H1 (cell line): ENCODE data around the gene BEAN1. TPM values are rescaled to one million over a fixed set of nuclear protein-coding genes. Genes with fewer than 3 reads are reported as not detected.

Source experiments
- ASH2L ChIP-seq: fragments of 200-600, 300-600 bp; sonication (generic); IDR thresholded peaks from one replicate; pipeline ENCODE4 v1.7.1; 2017; ENCODE audit warnings: low read length
- CBX8 ChIP-seq: fragments of 300-800, 300-1000 bp; sonication (generic); IDR thresholded peaks from 2 replicates; pipeline ENCODE4 v1.7.1; 2016; ENCODE audit warnings: low read depth, low read length, borderline replicate concordance
- CEBPB ChIP-seq: IDR thresholded peaks from 2 replicates; pipeline ENCODE4 v1.6.1; 2012; ENCODE audit warnings: low read depth, low read length
- POLR2AphosphoS5 ChIP-seq: IDR thresholded peaks from 2 replicates; pipeline ENCODE4 v1.6.1; 2011; ENCODE audit warnings: low read depth, low read length
- RAD21 ChIP-seq, 2 experiments: IDR thresholded peaks in 1 of 2; conservative IDR thresholded peaks in 1 of 2; 2 replicates each; pipeline ENCODE4 v1.6.1; 2011; ENCODE audit warnings: low read depth in 2 of 2, low read length in 2 of 2, improper control_type of control experiment in 1 of 2, inconsistent platforms in 1 of 2, mild to moderate bottlenecking in 1 of 2, moderate library complexity in 1 of 2
- SIX5 ChIP-seq: IDR thresholded peaks from 2 replicates; pipeline ENCODE4 v1.6.1; 2011; ENCODE audit warnings: mild to moderate bottlenecking, low read depth, low read length
- SP2 ChIP-seq: IDR thresholded peaks from 2 replicates; pipeline ENCODE4 v1.6.1; 2012; ENCODE audit warnings: mild to moderate bottlenecking, low read length, inconsistent platforms
- polyA plus RNA-seq, 7 experiments: library from polyadenylated mRNA; depleted of rRNA in 3 of 7; stranded (reverse) in 5 of 7; unstranded in 2 of 7; fragments of >200 nt in 5 of 7; fragments of 200-250 nt in 2 of 7; gene quantifications; 1 replicate in 5 of 7; 2 replicates in 1 of 7; 4 replicates in 1 of 7; pipeline versions ENCODE4 v1.2.1 to v1.2.3, GENCODE V29; 2011 to 2013; ENCODE audit warnings: missing spikeins in 2 of 7, mixed read lengths in 2 of 7
- total RNA-seq: library from RNA; stranded (reverse); fragmentation: NEBNext Ultra II Directional; extraction: Animal tissue kit (Norgen Biotek cat#: 25700); gene quantifications from 2 replicates; pipeline ENCODE4 v1.2.1, GENCODE V29; 2021
- TF ChIP-seq, protein P1 (sequence below): fragments of 300-600 bp; sonication (generic); IDR thresholded peaks from 2 replicates; pipeline ENCODE4 v1.7.1; 2012; ENCODE audit warnings: low read length, moderate library complexity, mild to moderate bottlenecking, inconsistent platforms; ENCODE audit not compliant: insufficient replicate concordance

BEAN1 gene
- total and polyA plus RNA-seq, 2 of the 8 experiments (the other 6 are each of a cell fraction or from before 2014, with no cell fraction given): 0.08 TPM; not detected in 1

DNA sequence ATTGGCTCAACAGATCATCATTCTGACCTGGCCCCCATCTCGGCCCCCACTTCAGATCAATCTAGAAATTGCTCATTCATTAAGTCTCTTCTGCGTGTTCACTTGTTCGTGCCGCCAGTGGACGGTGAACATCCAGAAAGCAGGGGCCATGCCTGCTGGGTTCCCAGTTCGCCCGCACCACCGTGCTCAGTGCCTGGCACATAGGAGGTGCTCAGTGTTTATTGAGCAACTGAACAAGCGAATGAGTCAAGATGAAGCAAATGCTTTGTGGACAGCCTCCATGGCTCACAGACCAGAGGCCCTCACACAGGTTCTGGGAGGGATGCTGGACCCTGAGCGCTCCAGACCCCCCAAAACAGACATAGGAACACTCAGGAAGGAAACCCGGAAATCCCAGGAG lies 13.9 kb downstream of the BEAN1 start (continued):
- TF ChIP-seq ASH2L (no peak), CEBPB (no peak), POLR2AphosphoS5 (no peak), SIX5 (no peak), SP2 (no peak), CBX8 (no peak), RAD21 (IDR thresholded peaks at IDR 0.05 in 1 of 2, conservative IDR thresholded peaks at IDR 0.05 in 1 of 2; ENCODE audit: low read depth in 2 of 2, low read length in 2 of 2) (no peak)
- TF ChIP-seq, protein P1, sequence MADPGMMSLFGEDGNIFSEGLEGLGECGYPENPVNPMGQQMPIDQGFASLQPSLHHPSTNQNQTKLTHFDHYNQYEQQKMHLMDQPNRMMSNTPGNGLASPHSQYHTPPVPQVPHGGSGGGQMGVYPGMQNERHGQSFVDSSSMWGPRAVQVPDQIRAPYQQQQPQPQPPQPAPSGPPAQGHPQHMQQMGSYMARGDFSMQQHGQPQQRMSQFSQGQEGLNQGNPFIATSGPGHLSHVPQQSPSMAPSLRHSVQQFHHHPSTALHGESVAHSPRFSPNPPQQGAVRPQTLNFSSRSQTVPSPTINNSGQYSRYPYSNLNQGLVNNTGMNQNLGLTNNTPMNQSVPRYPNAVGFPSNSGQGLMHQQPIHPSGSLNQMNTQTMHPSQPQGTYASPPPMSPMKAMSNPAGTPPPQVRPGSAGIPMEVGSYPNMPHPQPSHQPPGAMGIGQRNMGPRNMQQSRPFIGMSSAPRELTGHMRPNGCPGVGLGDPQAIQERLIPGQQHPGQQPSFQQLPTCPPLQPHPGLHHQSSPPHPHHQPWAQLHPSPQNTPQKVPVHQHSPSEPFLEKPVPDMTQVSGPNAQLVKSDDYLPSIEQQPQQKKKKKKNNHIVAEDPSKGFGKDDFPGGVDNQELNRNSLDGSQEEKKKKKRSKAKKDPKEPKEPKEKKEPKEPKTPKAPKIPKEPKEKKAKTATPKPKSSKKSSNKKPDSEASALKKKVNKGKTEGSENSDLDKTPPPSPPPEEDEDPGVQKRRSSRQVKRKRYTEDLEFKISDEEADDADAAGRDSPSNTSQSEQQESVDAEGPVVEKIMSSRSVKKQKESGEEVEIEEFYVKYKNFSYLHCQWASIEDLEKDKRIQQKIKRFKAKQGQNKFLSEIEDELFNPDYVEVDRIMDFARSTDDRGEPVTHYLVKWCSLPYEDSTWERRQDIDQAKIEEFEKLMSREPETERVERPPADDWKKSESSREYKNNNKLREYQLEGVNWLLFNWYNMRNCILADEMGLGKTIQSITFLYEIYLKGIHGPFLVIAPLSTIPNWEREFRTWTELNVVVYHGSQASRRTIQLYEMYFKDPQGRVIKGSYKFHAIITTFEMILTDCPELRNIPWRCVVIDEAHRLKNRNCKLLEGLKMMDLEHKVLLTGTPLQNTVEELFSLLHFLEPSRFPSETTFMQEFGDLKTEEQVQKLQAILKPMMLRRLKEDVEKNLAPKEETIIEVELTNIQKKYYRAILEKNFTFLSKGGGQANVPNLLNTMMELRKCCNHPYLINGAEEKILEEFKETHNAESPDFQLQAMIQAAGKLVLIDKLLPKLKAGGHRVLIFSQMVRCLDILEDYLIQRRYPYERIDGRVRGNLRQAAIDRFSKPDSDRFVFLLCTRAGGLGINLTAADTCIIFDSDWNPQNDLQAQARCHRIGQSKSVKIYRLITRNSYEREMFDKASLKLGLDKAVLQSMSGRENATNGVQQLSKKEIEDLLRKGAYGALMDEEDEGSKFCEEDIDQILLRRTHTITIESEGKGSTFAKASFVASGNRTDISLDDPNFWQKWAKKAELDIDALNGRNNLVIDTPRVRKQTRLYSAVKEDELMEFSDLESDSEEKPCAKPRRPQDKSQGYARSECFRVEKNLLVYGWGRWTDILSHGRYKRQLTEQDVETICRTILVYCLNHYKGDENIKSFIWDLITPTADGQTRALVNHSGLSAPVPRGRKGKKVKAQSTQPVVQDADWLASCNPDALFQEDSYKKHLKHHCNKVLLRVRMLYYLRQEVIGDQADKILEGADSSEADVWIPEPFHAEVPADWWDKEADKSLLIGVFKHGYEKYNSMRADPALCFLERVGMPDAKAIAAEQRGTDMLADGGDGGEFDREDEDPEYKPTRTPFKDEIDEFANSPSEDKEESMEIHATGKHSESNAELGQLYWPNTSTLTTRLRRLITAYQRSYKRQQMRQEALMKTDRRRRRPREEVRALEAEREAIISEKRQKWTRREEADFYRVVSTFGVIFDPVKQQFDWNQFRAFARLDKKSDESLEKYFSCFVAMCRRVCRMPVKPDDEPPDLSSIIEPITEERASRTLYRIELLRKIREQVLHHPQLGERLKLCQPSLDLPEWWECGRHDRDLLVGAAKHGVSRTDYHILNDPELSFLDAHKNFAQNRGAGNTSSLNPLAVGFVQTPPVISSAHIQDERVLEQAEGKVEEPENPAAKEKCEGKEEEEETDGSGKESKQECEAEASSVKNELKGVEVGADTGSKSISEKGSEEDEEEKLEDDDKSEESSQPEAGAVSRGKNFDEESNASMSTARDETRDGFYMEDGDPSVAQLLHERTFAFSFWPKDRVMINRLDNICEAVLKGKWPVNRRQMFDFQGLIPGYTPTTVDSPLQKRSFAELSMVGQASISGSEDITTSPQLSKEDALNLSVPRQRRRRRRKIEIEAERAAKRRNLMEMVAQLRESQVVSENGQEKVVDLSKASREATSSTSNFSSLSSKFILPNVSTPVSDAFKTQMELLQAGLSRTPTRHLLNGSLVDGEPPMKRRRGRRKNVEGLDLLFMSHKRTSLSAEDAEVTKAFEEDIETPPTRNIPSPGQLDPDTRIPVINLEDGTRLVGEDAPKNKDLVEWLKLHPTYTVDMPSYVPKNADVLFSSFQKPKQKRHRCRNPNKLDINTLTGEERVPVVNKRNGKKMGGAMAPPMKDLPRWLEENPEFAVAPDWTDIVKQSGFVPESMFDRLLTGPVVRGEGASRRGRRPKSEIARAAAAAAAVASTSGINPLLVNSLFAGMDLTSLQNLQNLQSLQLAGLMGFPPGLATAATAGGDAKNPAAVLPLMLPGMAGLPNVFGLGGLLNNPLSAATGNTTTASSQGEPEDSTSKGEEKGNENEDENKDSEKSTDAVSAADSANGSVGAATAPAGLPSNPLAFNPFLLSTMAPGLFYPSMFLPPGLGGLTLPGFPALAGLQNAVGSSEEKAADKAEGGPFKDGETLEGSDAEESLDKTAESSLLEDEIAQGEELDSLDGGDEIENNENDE: no peak
